K562 (cell line): ENCODE data around the gene FAM169A. TPM values are rescaled to one million over a fixed set of nuclear protein-coding genes. Genes with fewer than 3 reads are reported as not detected.
A peak's percentile ranks its signal among the peaks of the same experiment; 100 is the strongest.

Experiments
- REST ChIP-seq, 2 experiments: fragments of 450-650 bp; formaldehyde crosslinking in 1 of 2; IDR thresholded peaks; 2 replicates each; pipeline versions ENCODE4 v1.4.0 to v1.6.1; 2014 to 2020; ENCODE audit warnings: mild to moderate bottlenecking in 2 of 2, borderline replicate concordance in 1 of 2, low read depth in 1 of 2
- RUNX1 ChIP-seq: sonication (generic); IDR thresholded peaks from 2 replicates; pipeline ENCODE4 v1.6.1; 2016; ENCODE audit warnings: antibody characterized with exemption, low read depth
- polyA plus RNA-seq, 8 experiments: library from polyadenylated mRNA; depleted of rRNA in 4 of 8; stranded (reverse) in 5 of 8; unstranded in 3 of 8; fragments of >200 nt; fragmentation: Nextera tagmentation in 2 of 8; fragmentation: Illumina TruSeq in 1 of 8; extraction: Ambion mirVana in 2 of 8; extraction: Trizol in 1 of 8; gene quantifications; 2 replicates each; pipeline versions ENCODE4 v1.2.1 to v1.2.3, GENCODE V29; 2011 to 2014; ENCODE audit warnings: inconsistent platforms in 1 of 8, missing spikeins in 1 of 8
- total RNA-seq, 7 experiments: library from RNA; depleted of rRNA in 6 of 7; stranded (reverse); fragments of >200 nt in 6 of 7; fragmentation: Illumina TruSeq in 2 of 7; extraction: Trizol in 2 of 7; gene quantifications; 2 replicates each; pipeline versions ENCODE4 v1.2.1 to v1.2.3, GENCODE V29; 2011 to 2021; ENCODE audit warnings: low replicate concordance in 1 of 7

The FAM169A gene
- total and polyA plus RNA-seq, 9 of the 15 experiments (the other 6 are each of a cell fraction or from before 2014, with no cell fraction given): 0.01 to 0.04 TPM; not detected in 7

- TF ChIP-seq REST (IDR thresholded peaks at IDR 0.05; ENCODE audit: borderline replicate concordance): peak; percentile 35; the same call in 1 of the 2 replicates
- TF ChIP-seq REST (CRISPR knock-in tag; IDR thresholded peaks at IDR 0.05; ENCODE audit: low read depth): no peak
- TF ChIP-seq RUNX1: no peak
Measured at GRCh38 chr5:74903165-74903787, 37.1 kb upstream of the FAM169A start (continued).
